ENCODE results near the gene KLHL22. TPM values are rescaled to one million over a fixed set of nuclear protein-coding genes. Genes with fewer than 3 reads are reported as not detected.

The KLHL22 gene
- total and polyA plus RNA-seq, 2 of the 13 experiments (the other 11 are each of a cell fraction or from before 2014, with no cell fraction given) = 10.9 to 14.8 TPM

DNA sequence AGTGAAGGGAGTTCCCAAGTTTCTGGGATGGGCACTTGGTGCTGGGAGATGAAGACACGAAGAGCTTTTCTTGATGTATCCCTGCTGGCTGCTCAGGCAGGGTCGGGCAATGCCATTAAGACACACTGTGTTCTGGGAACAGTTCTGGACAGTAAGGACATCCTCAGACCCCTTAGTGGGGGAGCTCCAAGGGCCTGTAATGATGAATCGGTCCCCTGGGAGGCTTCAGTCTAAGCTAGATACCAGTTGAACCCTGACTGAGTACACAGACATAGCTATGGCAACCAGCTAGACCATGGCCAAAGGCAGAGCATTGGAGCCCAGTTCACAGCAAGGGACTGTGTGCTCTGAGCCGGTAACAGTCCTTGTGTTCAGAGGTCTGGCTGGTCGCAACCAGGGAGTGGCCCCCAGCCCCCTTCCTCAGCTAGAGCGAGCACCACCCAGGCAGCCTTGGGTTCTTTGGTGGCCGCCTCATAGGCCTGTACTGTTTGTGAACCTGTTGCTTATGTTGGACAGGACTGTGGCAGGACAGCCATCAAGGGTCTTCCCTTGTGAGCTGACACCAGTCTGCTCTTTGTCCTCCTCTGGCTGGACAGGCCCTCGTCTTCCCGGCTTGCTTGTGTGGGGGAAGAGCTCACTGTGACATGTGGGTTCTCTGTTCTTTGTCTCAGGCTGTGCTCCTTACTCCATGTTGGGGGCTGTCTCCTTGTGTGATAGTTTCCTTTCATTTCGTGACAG lies 36.8 kb upstream of the KLHL22 start (continued):
- TF ChIP-seq ZNF597 (CRISPR knock-in tag; IDR thresholded peaks at IDR 0.05) (no peak), ZFP82 (CRISPR knock-in tag; IDR thresholded peaks at IDR 0.05; ENCODE audit: borderline replicate concordance) (no peak), SOX5 (CRISPR knock-in tag; IDR thresholded peaks at IDR 0.05; ENCODE audit: borderline replicate concordance) (no peak), ZNF549 (CRISPR knock-in tag; IDR thresholded peaks at IDR 0.05) (no peak), HIC2 (CRISPR knock-in tag; IDR thresholded peaks at IDR 0.05; ENCODE audit: low read depth) (no peak), NR2F1 (CRISPR knock-in tag; IDR thresholded peaks at IDR 0.05) (no peak), HHEX (CRISPR knock-in tag; IDR thresholded peaks at IDR 0.05) (no peak), ZNF451 (CRISPR knock-in tag; IDR thresholded peaks at IDR 0.05) (no peak), ZNF569 (CRISPR knock-in tag; IDR thresholded peaks at IDR 0.05; ENCODE audit: borderline replicate concordance) (no peak)
- TF ChIP-seq, protein P1, sequence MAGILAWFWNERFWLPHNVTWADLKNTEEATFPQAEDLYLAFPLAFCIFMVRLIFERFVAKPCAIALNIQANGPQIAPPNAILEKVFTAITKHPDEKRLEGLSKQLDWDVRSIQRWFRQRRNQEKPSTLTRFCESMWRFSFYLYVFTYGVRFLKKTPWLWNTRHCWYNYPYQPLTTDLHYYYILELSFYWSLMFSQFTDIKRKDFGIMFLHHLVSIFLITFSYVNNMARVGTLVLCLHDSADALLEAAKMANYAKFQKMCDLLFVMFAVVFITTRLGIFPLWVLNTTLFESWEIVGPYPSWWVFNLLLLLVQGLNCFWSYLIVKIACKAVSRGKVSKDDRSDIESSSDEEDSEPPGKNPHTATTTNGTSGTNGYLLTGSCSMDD (CRISPR knock-in tag; IDR thresholded peaks at IDR 0.05) = no peak
- TF ChIP-seq, protein P2, sequence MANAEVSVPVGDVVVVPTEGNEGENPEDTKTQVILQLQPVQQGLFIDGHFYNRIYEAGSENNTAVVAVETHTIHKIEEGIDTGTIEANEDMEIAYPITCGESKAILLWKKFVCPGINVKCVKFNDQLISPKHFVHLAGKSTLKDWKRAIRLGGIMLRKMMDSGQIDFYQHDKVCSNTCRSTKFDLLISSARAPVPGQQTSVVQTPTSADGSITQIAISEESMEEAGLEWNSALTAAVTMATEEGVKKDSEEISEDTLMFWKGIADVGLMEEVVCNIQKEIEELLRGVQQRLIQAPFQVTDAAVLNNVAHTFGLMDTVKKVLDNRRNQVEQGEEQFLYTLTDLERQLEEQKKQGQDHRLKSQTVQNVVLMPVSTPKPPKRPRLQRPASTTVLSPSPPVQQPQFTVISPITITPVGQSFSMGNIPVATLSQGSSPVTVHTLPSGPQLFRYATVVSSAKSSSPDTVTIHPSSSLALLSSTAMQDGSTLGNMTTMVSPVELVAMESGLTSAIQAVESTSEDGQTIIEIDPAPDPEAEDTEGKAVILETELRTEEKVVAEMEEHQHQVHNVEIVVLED (CRISPR knock-in tag; IDR thresholded peaks at IDR 0.05; ENCODE audit: borderline replicate concordance) = no peak

Measured in HepG2 (cell line).